BLaER1 treated with 17β-estradiol and CSF1 and Interleukin-3, amounts not matched to agents 10 nM and 100 nM (cell line): Measurements from ENCODE around the gene MPO.

Experiments
- H3K27ac ChIP-seq, 11 experiments: shearing (Covaris generic); formaldehyde crosslinking; 2 replicates each; pipeline ENCODE4 v1.8.1; 2022
- H3K27me3 ChIP-seq, 11 experiments: shearing (Covaris generic); formaldehyde crosslinking; 2 replicates each; pipeline ENCODE4 v1.8.1; 2022
- H3K36me3 ChIP-seq, 11 experiments: shearing (Covaris generic); formaldehyde crosslinking; 2 replicates each; pipeline ENCODE4 v1.8.1; 2022
- H3K4me1 ChIP-seq, 10 experiments: shearing (Covaris generic); formaldehyde crosslinking; 2 replicates each; pipeline ENCODE4 v1.8.1; 2022
- H3K4me2 ChIP-seq, 11 experiments: shearing (Covaris generic); formaldehyde crosslinking; 2 replicates each; pipeline ENCODE4 v1.8.1; 2022
- H3K4me3 ChIP-seq, 10 experiments: shearing (Covaris generic); formaldehyde crosslinking; 2 replicates each; pipeline ENCODE4 v1.8.1; 2022
- H3K9ac ChIP-seq, 11 experiments: shearing (Covaris generic); formaldehyde crosslinking; 2 replicates each; pipeline ENCODE4 v1.8.1; 2022
- H3K9me3 ChIP-seq, 11 experiments: shearing (Covaris generic); formaldehyde crosslinking; replicated peaks in 1 of 11; 2 replicates each; pipeline ENCODE4 v1.8.1; 2022
- H4K20me1 ChIP-seq, 11 experiments: shearing (Covaris generic); formaldehyde crosslinking; 2 replicates each; pipeline ENCODE4 v1.8.1; 2022
- Cebpa-rat ChIP-seq, 11 experiments: shearing (Covaris generic); IDR thresholded peaks; 2 replicates each; pipeline ENCODE4 v1.8.1; 2022

Gene MPO

DNA sequence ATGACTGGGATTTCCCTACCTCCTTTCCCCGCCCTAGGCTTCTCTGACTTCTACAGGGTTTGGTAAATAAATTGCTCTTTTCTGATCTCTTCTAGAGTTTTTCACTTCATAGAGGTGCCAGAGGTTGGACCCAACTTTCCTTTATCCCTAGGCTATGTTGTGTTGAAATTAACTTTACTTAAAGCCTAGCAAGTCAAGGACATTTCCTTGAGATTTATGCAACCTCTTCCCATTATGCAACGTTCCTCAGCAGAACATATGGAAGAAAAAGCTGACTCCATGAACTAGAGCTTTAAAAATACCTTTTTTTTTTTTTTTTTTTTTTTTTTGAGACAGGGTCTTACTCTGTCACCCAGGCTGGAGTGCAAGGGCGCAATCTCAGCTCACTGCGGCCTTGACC, 15.5 kb downstream of the MPO start:
- Histone ChIP-seq H3K27ac (no peak overlapping the region), H4K20me1 (no peaks in the 10 kb centered on the region), H3K27me3 (no peaks in the 10 kb centered on the region), H3K9me3 (0 out of 22 replicates have a peak, but pooled peaks cover 0 to 7% (median 0%) of the 10 kb centered on the region in 11 experiments), H3K4me2 (no peak overlapping the region), H3K9ac (no peak overlapping the region), H3K4me3 (no peak overlapping the region), H3K4me1 (no peaks in the 10 kb centered on the region), H3K36me3 (no peaks in the 10 kb centered on the region)
- no peak for TF ChIP-seq Cebpa-rat (IDR thresholded peaks at IDR 0.05)

GRCh38 chr17:58264407-58265103, 16.2 kb downstream of the MPO start:
- no peaks in the 10 kb centered on the region for H3K27me3 ChIP-seq
- H3K4me3 ChIP-seq: no peak overlapping the region
- no peak overlapping the region for H3K4me2 ChIP-seq
- H4K20me1 ChIP-seq: no peaks in the 10 kb centered on the region
- no peaks in the 10 kb centered on the region for H3K4me1 ChIP-seq
- H3K36me3 ChIP-seq: no peaks in the 10 kb centered on the region
- no peak for TF ChIP-seq Cebpa-rat (IDR thresholded peaks at IDR 0.05)
- H3K27ac ChIP-seq: no peak overlapping the region
- 0 out of 22 replicates have a peak, but pooled peaks cover 0 to 7% (median 0%) of the 10 kb centered on the region in 11 experiments for H3K9me3 ChIP-seq
- H3K9ac ChIP-seq: no peak overlapping the region

DNA sequence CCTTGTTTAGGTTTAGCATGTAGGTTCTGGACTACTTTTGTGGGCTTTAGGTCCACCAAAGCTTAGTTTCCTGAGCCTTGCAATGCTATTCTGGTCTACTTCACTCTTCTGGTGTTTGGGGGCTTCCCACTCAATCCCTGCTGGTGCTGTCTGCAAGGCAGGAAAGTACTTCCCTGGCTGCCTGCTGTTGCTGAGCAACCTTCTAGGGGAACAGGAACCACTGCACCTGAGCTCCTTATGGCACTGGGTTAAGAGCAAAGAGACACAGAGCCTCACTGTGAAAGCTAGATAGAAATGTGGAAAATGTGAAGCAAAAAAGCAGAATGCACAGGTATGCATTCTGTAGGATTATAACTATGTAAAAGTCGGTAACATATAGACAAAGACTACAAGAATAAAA, 17.0 kb downstream of the MPO start:
- H3K9ac ChIP-seq: no peak overlapping the region
- no peaks in the 10 kb centered on the region for H3K4me1 ChIP-seq
- TF ChIP-seq Cebpa-rat (IDR thresholded peaks at IDR 0.05): no peak
- no peak overlapping the region for H3K4me2 ChIP-seq
- no peaks in the 10 kb centered on the region for H3K36me3 ChIP-seq
- H3K4me3 ChIP-seq: no peak overlapping the region
- 0 out of 22 replicates have a peak, but pooled peaks cover 0 to 7% (median 0%) of the 10 kb centered on the region in 11 experiments for H3K9me3 ChIP-seq
- H3K27me3 ChIP-seq: no peaks in the 10 kb centered on the region
- H3K27ac ChIP-seq: no peak overlapping the region
- H4K20me1 ChIP-seq: no peaks in the 10 kb centered on the region

GRCh38 chr17:58262149-58262548, 18.6 kb downstream of the MPO start:
- H3K9ac ChIP-seq: no peak overlapping the region
- H3K27ac ChIP-seq: no peak overlapping the region
- H3K9me3 ChIP-seq: 0 out of 22 replicates have a peak, but pooled peaks cover 0 to 7% (median 0%) of the 10 kb centered on the region in 11 experiments
- TF ChIP-seq Cebpa-rat (IDR thresholded peaks at IDR 0.05): no peak
- H3K4me3 ChIP-seq: no peak overlapping the region
- no peaks in the 10 kb centered on the region for H4K20me1 ChIP-seq
- H3K4me2 ChIP-seq: no peak overlapping the region
- no peaks in the 10 kb centered on the region for H3K27me3 ChIP-seq
- no peaks in the 10 kb centered on the region for H3K36me3 ChIP-seq
- no peaks in the 10 kb centered on the region for H3K4me1 ChIP-seq

GRCh38 chr17:58254803-58255202, 25.9 kb downstream of the MPO start:
- 0 out of 22 replicates have a peak, but pooled peaks cover 0 to 4% (median 0%) of the 10 kb centered on the region in 11 experiments for H3K27me3 ChIP-seq
- no peaks in the 10 kb centered on the region for H3K9me3 ChIP-seq
- H3K4me1 ChIP-seq: peaks cover 0 to 3% (median 0%) of the 10 kb centered on the region in 10 experiments; a peak in 3 of 20 replicates
- H4K20me1 ChIP-seq: no peaks in the 10 kb centered on the region
- no peaks in the 10 kb centered on the region for H3K36me3 ChIP-seq
- no peak overlapping the region for H3K4me3 ChIP-seq
- TF ChIP-seq Cebpa-rat (IDR thresholded peaks at IDR 0.05): no peak
- no peak overlapping the region for H3K27ac ChIP-seq
- no peak overlapping the region for H3K4me2 ChIP-seq
- no peak overlapping the region for H3K9ac ChIP-seq

DNA sequence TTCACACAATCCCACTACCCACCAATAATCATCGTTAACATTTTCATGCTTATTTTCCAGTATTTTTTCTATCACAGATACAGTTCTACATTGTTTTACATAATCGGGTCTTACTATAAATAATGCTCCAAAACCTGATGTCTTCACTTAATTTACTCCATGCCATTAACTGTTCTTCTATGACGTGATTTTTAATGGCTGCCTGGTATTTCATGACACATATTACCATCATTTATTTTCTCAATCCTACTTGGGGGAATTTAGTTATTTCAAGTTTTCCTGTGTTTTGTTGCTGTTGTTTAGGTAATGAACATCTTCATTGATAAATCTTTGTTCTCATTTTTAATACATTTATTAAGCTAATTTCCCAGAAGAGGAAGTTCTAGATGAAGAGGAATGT, 27.7 kb downstream of the MPO start:
- no peak overlapping the region for H3K27ac ChIP-seq

GRCh38 chr17:58252141-58252540, 28.6 kb downstream of the MPO start:
- H3K27me3 ChIP-seq: peaks cover 9 to 21% (median 16%) of the 10 kb centered on the region in 11 experiments; a peak in 20 of 22 replicates
- no peak overlapping the region for H3K4me2 ChIP-seq
- TF ChIP-seq Cebpa-rat (IDR thresholded peaks at IDR 0.05): no peak

More for the DNA sequence above, 27.7 kb downstream of the MPO start:
- Histone ChIP-seq H3K4me3 (no peak overlapping the region), H3K4me1 (peaks cover 8 to 16% (median 10%) of the 10 kb centered on the region in 10 experiments), H3K4me2 (no peak overlapping the region), H3K27me3 (peaks cover 9 to 19% (median 15%) of the 10 kb centered on the region in 11 experiments; a peak in 20 of 22 replicates), H4K20me1 (no peaks in the 10 kb centered on the region), H3K9me3 (no peaks in the 10 kb centered on the region), H3K36me3 (no peaks in the 10 kb centered on the region), H3K9ac (no peak overlapping the region)
- no peak for TF ChIP-seq Cebpa-rat (IDR thresholded peaks at IDR 0.05)

GRCh38 chr17:58250344-58251011, 30.3 kb downstream of the MPO start:
- H3K27ac ChIP-seq: 0 out of 22 replicates have a peak overlapping the region, but pooled peaks of 1 of the 11 experiments have one; percentile 68
- no peaks in the 10 kb centered on the region for H3K9me3 ChIP-seq
- H3K36me3 ChIP-seq: no peaks in the 10 kb centered on the region
- H3K4me3 ChIP-seq: no peak overlapping the region
- peaks cover 15 to 24% (median 18%) of the 10 kb centered on the region in 10 experiments for H3K4me1 ChIP-seq
- peaks cover 9 to 21% (median 16%) of the 10 kb centered on the region in 11 experiments; a peak in 20 of 22 replicates for H3K27me3 ChIP-seq
- H3K4me2 ChIP-seq: no peak overlapping the region
- no peaks in the 10 kb centered on the region for H4K20me1 ChIP-seq
- no peak for TF ChIP-seq Cebpa-rat (IDR thresholded peaks at IDR 0.05)
- H3K9ac ChIP-seq: no peak overlapping the region

More at GRCh38 chr17:58252141-58252540, 28.6 kb downstream of the MPO start:
- Histone ChIP-seq H4K20me1 (no peaks in the 10 kb centered on the region), H3K36me3 (no peaks in the 10 kb centered on the region), H3K4me1 (peaks cover 15 to 24% (median 18%) of the 10 kb centered on the region in 10 experiments), H3K4me3 (no peak overlapping the region), H3K9ac (no peak overlapping the region), H3K27ac (no peak overlapping the region), H3K9me3 (no peaks in the 10 kb centered on the region)
